Astrocyte of the cerebellum (primary cell): ENCODE measurements around the gene TTLL8.
"Not testable (repeated sequence)": the region's sequence is repeated elsewhere in the genome, so short reads cannot be mapped to it uniquely, and the experiment has no call there.

Experiments
- DNase-seq: peaks from one replicate; pipeline ENCODE4 v3.0.0-alpha.2; 2011; ENCODE audit warnings: low read depth
- H3K4me3 ChIP-seq: 2 replicates; pipeline ENCODE4 v1.5.1; 2011; ENCODE audit warnings: mild to moderate bottlenecking, low read depth, low read length, moderate library complexity
- in situ Hi-C: cut with HindIII; loops from 2 replicates; pipeline ENCODE4 v1.10.0; 2017; ENCODE audit warnings: low sequenced_read_pairs
- TF ChIP-seq, protein P1 (sequence below): IDR thresholded peaks from 2 replicates; pipeline ENCODE4 v1.5.1; 2012; ENCODE audit warnings: low read length, low read depth, moderate library complexity, mild to moderate bottlenecking; ENCODE audit errors: missing control alignments

TTLL8 gene

DNA sequence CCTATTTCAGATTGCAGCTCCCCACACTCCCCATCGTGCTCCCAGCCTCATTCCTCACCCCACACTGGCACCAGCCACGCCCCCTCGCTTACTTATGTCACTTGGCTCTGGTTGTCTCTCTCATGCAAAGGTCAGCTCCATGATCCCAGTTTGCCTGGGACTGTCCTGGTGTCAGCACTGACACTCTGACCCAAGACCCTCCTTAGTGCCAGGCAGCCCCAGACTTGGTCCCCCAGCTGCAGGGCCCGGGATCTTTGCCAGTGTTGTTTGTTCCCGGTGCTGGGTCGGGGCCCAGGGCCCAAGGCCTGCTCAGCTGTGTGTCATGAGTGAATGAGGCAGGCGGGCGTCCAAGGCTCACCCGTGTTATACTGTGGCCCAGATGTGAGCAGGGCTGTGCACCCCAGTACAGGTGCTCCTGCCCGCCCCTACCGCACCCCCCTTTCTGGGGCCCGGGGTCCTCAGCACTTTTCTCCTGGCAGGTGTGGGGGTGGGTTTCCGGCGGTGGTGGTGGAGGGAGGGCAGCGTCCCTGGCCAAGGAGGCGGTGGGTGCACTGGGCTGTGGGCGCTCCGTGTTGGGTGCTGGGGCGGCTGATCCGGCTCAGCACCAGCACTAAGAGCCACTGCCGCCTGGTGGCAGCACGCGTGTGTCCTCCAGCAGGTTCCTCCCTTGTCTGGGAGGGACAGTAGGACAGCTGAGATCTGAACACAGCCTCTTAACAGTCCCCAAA, 65.0 kb downstream of the TTLL8 start:
- TF ChIP-seq, protein P1, sequence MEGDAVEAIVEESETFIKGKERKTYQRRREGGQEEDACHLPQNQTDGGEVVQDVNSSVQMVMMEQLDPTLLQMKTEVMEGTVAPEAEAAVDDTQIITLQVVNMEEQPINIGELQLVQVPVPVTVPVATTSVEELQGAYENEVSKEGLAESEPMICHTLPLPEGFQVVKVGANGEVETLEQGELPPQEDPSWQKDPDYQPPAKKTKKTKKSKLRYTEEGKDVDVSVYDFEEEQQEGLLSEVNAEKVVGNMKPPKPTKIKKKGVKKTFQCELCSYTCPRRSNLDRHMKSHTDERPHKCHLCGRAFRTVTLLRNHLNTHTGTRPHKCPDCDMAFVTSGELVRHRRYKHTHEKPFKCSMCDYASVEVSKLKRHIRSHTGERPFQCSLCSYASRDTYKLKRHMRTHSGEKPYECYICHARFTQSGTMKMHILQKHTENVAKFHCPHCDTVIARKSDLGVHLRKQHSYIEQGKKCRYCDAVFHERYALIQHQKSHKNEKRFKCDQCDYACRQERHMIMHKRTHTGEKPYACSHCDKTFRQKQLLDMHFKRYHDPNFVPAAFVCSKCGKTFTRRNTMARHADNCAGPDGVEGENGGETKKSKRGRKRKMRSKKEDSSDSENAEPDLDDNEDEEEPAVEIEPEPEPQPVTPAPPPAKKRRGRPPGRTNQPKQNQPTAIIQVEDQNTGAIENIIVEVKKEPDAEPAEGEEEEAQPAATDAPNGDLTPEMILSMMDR, result peak; percentile 50
- in situ Hi-C loops, result no loop called here
- H3K4me3 ChIP-seq, result no peak overlapping the region
- DNase-seq, result no peak

DNA sequence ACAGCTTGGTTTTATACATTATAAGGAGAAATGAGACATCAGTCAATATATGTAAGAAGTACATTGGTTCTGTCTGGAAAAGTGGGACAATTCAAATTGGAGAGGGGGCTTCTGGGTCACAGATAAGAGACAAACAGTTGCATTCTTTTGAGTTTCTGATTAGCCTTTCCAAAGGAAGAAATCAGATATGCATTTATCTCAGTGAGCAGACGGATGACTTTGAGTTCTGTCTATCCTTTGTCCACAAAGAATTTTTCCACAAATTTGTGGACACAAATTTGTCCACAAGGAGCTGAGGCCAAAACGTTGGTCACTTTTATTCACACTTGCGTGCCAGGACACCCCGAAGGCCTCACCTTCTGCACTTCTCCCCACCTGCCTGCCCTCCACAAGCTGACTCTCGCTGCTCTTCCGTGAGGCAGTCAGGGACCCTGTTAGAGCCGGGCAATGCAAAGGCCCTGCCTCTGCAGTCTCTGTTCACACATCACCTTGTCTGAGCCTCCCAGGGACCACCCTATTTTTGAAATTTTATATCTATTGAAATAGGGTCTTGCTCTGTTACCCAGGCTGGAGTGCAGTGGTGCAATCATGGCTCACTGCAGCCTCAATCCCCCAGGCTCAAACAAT, 66.1 kb downstream of the TTLL8 start:
- DNase-seq, result no peak
- no peak overlapping the region for H3K4me3 ChIP-seq
- in situ Hi-C loops, result no loop called here
- TF ChIP-seq, protein P1, result no peak

DNA sequence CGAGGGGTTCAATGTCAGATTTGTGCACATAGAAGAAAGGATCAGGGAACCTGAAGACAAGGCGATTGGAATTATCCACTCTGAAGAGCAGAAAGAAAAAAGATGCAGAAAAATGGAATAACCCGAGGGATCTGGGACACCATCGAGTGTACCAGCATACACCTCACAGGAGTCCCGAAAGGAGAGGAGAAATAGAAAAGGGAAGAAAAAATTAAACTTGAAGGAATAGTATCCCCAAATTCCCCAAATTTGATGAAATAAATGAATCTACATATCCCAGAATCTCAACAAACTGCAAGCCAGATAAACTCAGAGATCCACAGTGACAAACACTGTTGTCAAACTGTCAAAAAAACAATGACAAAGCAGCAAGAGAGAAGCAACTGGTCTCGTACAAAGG, 66.9 kb downstream of the TTLL8 start:
- TF ChIP-seq, protein P1, result no peak

DNA sequence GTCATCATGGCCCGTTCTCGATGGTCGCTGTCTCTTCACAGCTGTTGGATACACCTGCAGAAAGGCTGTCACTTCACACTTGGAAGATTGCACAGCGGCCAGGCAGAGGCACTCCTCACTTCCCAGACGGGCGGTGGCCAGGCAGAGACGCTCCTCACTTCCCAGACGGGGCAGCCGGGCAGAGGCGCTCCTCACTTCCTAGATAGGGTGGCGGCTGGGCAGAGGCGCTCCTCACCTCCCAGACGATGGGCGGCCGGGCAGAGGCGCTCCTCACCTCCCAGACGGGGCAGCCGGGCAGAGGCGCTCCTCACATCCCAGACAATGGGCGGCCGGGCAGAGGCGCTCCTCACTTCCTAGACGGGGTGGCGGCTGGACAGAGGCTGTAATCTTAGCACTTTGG, 68.3 kb downstream of the TTLL8 start:
- in situ Hi-C loops, H3K4me3 ChIP-seq, DNase-seq: not testable (repeated sequence)

More for the DNA sequence above, 66.9 kb downstream of the TTLL8 start:
- no peak for DNase-seq
- in situ Hi-C loops, result no loop called here
- H3K4me3 ChIP-seq, result no peak overlapping the region

DNA sequence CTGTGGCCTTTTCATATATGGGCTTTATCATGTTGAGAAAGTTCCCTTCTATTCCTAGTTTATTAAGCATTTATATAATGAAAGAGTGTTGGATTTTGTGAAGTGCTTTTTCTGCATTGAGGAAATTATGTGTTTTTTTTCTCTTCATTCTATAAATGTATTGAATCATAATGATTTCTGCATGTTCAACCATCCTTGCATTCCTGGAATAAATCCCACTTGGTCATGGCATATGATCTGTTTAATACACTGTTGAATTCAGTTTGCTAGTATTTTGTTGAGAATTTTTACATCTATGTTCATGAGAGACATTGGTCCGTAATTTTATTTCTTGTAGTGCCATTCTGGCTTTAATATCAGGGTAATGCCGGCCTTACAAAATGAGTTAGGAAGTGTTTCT, 71.8 kb downstream of the TTLL8 start:
- DNase-seq, result no peak
- TF ChIP-seq, protein P1, result no peak
- H3K4me3 ChIP-seq, result no peak overlapping the region
- in situ Hi-C loops, result no loop called here

DNA sequence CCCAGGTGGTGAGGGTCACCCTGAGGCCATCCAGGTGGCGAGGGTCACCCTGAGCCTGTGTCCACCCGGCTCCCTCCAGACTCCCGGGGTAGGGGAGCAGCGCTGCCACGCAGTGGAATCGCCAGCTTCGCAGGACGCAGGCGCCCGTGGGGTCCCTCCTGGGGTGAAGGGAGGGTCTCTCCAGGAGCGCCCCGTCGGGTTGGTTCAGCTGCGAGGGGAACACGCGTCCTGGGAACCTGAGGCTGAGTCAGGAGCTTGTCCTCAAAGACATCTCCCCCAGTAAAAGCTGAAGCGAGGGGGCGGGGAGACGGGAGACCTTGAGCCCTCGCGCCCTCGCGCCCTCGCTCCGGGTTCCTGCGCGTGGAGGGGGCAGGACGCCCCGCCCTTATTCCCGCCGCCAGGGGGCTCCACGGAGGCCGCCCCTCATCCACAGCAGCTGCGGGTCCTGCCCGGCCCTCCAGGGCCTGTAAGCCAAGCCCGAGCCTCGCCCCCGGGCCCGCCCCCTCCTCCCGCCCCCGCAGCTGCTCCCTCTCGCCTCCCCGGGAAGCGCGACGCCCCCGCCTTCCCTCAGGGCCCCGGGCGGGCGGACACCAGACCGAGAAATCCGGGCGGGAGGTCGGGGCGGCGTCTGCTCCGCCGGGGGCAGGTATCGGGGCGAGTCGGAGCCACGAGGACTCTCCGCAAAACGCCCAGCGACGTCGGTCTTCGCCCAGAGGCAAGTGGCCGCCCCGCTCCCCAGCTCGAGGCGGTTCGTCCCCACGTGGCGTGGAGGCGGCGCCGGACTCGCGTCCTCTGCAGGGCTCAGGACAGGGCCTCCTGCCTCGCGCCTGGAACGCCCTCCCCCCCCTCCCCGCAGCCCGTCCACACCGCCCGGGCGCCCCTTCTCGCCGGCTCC, 74.7 kb downstream of the TTLL8 start:
- DNase-seq, result no peak
- H3K4me3 ChIP-seq, result no peak overlapping the region
- in situ Hi-C loops, result no loop called here
- TF ChIP-seq, protein P1, result peak; percentile 5

DNA sequence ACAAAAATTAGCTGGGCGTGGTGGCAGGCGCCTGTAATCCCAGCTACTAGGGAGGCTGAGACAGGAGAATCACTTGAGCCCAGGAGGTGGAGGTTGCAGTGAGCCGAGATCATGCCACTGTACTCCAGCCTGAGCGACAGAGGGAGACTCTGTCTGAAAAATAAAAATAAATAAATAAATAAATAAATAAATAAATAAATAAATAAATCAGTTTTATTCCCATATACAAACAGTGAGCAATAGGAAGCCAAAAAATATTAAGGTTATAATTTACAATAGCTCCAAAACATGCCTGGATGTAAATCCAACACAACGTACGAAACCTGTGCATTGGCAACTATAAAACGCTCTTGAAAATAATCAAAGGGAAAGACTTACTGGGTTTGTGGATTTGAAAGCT, 76.3 kb downstream of the TTLL8 start:
- H3K4me3 ChIP-seq, in situ Hi-C loops, DNase-seq: not testable (repeated sequence)
